Rectal smooth muscle tissue (tissue), 1 donor: ENCODE data around the gene NOP16.
A peak's percentile ranks its signal among the peaks of the same experiment; 100 is the strongest.

ENCODE experiments used
- H3K27ac ChIP-seq: one replicate; pipeline ENCODE4 v1.7.0; 2013; ENCODE audit warnings: low read depth, low read length, inconsistent platforms
- H3K27me3 ChIP-seq: one replicate; pipeline ENCODE4 v1.7.0; 2013; ENCODE audit warnings: low read length; ENCODE audit not compliant: control insufficient read depth, insufficient read depth
- H3K36me3 ChIP-seq: one replicate; pipeline ENCODE4 v1.7.0; 2013; ENCODE audit warnings: low read length; ENCODE audit not compliant: control insufficient read depth, insufficient read depth
- H3K4me1 ChIP-seq: one replicate; pipeline ENCODE4 v1.7.0; 2013; ENCODE audit warnings: low read length; ENCODE audit not compliant: control insufficient read depth, insufficient read depth
- H3K4me3 ChIP-seq: one replicate; pipeline ENCODE4 v1.7.0; 2013; ENCODE audit warnings: low read length
- H3K9ac ChIP-seq: one replicate; pipeline ENCODE4 v1.7.0; 2013; ENCODE audit warnings: low read length

Gene NOP16

GRCh38 chr5:176388444-176389134, at the start of gene NOP16, which contains the start of gene HIGD2A:
Gene NOP16, minus strand, starts transcription at chr5:176388598. Its CDS starts 59 bp downstream, at chr5:176388539.
Gene HIGD2A, plus strand, starts transcription at chr5:176388751. Its CDS starts 69 bp downstream, at chr5:176388820.
- Histone ChIP-seq H3K27me3 (no peaks in the 10 kb centered on the region), H3K4me3 (peak within 1 kb of the TSS; percentile 86), H3K27ac (peak within 1 kb of the TSS; percentile 99), H3K36me3 (peaks cover 22% of the 10 kb centered on the region), H3K9ac (peak within 1 kb of the TSS; percentile 86), H3K4me1 (peaks cover 5% of the 10 kb centered on the region)

GRCh38 chr5:176436656-176437055, 48.3 kb upstream of the NOP16 start:
- Histone ChIP-seq H3K27ac (no peak overlapping the region), H3K4me1 (no peaks in the 10 kb centered on the region), H3K4me3 (no peak overlapping the region), H3K27me3 (no peaks in the 10 kb centered on the region), H3K9ac (no peak overlapping the region), H3K36me3 (no peaks in the 10 kb centered on the region)

- no peaks in the 10 kb centered on the region for H3K27me3 ChIP-seq
- H3K36me3 ChIP-seq: no peaks in the 10 kb centered on the region
- H3K4me1 ChIP-seq: no peaks in the 10 kb centered on the region
- H3K9ac ChIP-seq: no peak overlapping the region
- no peak overlapping the region for H3K27ac ChIP-seq
- no peak overlapping the region for H3K4me3 ChIP-seq
These were observed 44.3 kb upstream of the NOP16 start for GRCh38 chr5:176432707-176433106.

- H3K27me3 ChIP-seq: no peaks in the 10 kb centered on the region
- no peaks in the 10 kb centered on the region for H3K4me1 ChIP-seq
- H3K4me3 ChIP-seq: no peak overlapping the region
- no peak overlapping the region for H3K27ac ChIP-seq
- no peaks in the 10 kb centered on the region for H3K36me3 ChIP-seq
- H3K9ac ChIP-seq: no peak overlapping the region
These were observed 41.6 kb upstream of the NOP16 start for GRCh38 chr5:176429972-176430371.

GRCh38 chr5:176427971-176428370, 39.6 kb upstream of the NOP16 start:
- Histone ChIP-seq H3K9ac (no peak overlapping the region), H3K4me1 (no peaks in the 10 kb centered on the region), H3K27ac (no peak overlapping the region), H3K36me3 (no peaks in the 10 kb centered on the region), H3K27me3 (no peaks in the 10 kb centered on the region), H3K4me3 (no peak overlapping the region)

GRCh38 chr5:176426876-176427275, 38.5 kb upstream of the NOP16 start:
- no peak overlapping the region for H3K9ac ChIP-seq
- no peak overlapping the region for H3K4me3 ChIP-seq
- H3K27me3 ChIP-seq: no peaks in the 10 kb centered on the region
- H3K27ac ChIP-seq: no peak overlapping the region
- no peaks in the 10 kb centered on the region for H3K4me1 ChIP-seq
- no peaks in the 10 kb centered on the region for H3K36me3 ChIP-seq

- Histone ChIP-seq H3K4me3 (no peak overlapping the region), H3K36me3 (no peaks in the 10 kb centered on the region), H3K27me3 (no peaks in the 10 kb centered on the region), H3K9ac (no peak overlapping the region), H3K27ac (no peak overlapping the region), H3K4me1 (no peaks in the 10 kb centered on the region)
These were observed 37.4 kb upstream of the NOP16 start for GRCh38 chr5:176425791-176426190.

- Histone ChIP-seq H3K36me3 (no peaks in the 10 kb centered on the region), H3K9ac (no peak overlapping the region), H3K27ac (no peak overlapping the region), H3K4me3 (no peak overlapping the region), H3K4me1 (no peaks in the 10 kb centered on the region), H3K27me3 (no peaks in the 10 kb centered on the region)
These were observed 36.7 kb upstream of the NOP16 start for GRCh38 chr5:176425138-176425537.

- Histone ChIP-seq H3K4me3 (no peak overlapping the region), H3K27ac (no peak overlapping the region), H3K9ac (no peak overlapping the region), H3K36me3 (no peaks in the 10 kb centered on the region), H3K4me1 (no peaks in the 10 kb centered on the region), H3K27me3 (no peaks in the 10 kb centered on the region)
These were observed 35.8 kb upstream of the NOP16 start for GRCh38 chr5:176424181-176424580.

- Histone ChIP-seq H3K9ac (no peak overlapping the region), H3K27me3 (no peaks in the 10 kb centered on the region), H3K36me3 (no peaks in the 10 kb centered on the region), H3K4me1 (peaks cover 7% of the 10 kb centered on the region), H3K4me3 (no peak overlapping the region), H3K27ac (no peak overlapping the region)
These were observed 32.7 kb upstream of the NOP16 start for GRCh38 chr5:176420972-176421544.

GRCh38 chr5:176420086-176420485, 31.7 kb upstream of the NOP16 start:
- Histone ChIP-seq H3K4me3 (no peak overlapping the region), H3K27me3 (no peaks in the 10 kb centered on the region), H3K9ac (no peak overlapping the region), H3K4me1 (peaks cover 14% of the 10 kb centered on the region), H3K27ac (no peak overlapping the region), H3K36me3 (no peaks in the 10 kb centered on the region)

GRCh38 chr5:176418251-176418650, 29.9 kb upstream of the NOP16 start:
- no peak overlapping the region for H3K27ac ChIP-seq
- H3K36me3 ChIP-seq: no peaks in the 10 kb centered on the region
- peaks cover 28% of the 10 kb centered on the region for H3K4me1 ChIP-seq
- H3K9ac ChIP-seq: no peak overlapping the region
- no peak overlapping the region for H3K4me3 ChIP-seq
- no peaks in the 10 kb centered on the region for H3K27me3 ChIP-seq

- H3K36me3 ChIP-seq: peaks cover 2% of the 10 kb centered on the region
- H3K4me3 ChIP-seq: peak overlapping the region; percentile 50
- peak overlapping the region; percentile 46 for H3K9ac ChIP-seq
- H3K4me1 ChIP-seq: peaks cover 28% of the 10 kb centered on the region
- no peaks in the 10 kb centered on the region for H3K27me3 ChIP-seq
- H3K27ac ChIP-seq: peak overlapping the region; percentile 29
These were observed 28.6 kb upstream of the NOP16 start for GRCh38 chr5:176416965-176417364.
